Measurements from ENCODE around the gene LBH. TPM values are rescaled to one million over a fixed set of nuclear protein-coding genes. Genes with fewer than 3 reads are reported as not detected.

LBH gene
- total RNA-seq, 1 donor from 2014 or later: 41.2 TPM

GRCh38 chr2:30223413-30223874 is 7.9 kb upstream of the LBH start:
- no peaks in the 10 kb centered on the region for H3K36me3 ChIP-seq (ENCODE audit: control insufficient read depth in 3 of 3, insufficient read depth in 3 of 3, low read length in 3 of 3)
- H3K4me3 ChIP-seq (ENCODE audit: low read length in 3 of 3): no peak overlapping the region
- H3K9ac ChIP-seq (ENCODE audit: low read depth in 1 of 3, low read length in 3 of 3): no peak overlapping the region
- H3K4me1 ChIP-seq (ENCODE audit: control insufficient read depth in 3 of 3, insufficient read depth in 3 of 3, low read length in 3 of 3): peaks cover 18 to 37% (median 30%) of the 10 kb centered on the region in 3 donors
- H3K9me3 ChIP-seq (ENCODE audit: control insufficient read depth in 3 of 3, low read length in 3 of 3): no peaks in the 10 kb centered on the region
- no peak overlapping the region for H3K27ac ChIP-seq (ENCODE audit: low read depth, low read length)
- H3K27me3 ChIP-seq (ENCODE audit: control insufficient read depth in 3 of 3, insufficient read depth in 3 of 3, low read length in 3 of 3): peaks cover 0 to 15% (median 3%) of the 10 kb centered on the region in 3 donors

DNA sequence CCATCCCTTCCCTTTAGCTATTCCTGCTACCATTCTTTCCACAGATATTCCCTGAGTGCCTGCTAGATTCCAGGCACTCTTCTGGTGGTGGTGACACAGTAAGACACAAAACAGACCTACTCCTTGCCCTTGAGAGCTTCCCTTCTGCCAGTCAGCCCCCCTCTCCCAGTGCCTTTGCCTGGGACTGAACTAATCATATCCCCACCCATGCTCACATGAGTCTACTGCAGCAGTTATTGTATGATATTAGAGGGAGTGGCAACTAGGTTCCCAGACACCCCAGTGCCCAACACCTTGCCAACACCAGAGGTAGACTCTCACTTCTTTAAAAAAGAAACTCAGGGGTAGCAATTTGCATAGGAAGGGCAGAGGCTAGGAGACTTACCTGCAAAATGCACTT is 7.2 kb upstream of the LBH start:
- no peaks in the 10 kb centered on the region for H3K36me3 ChIP-seq (ENCODE audit: control insufficient read depth in 3 of 3, insufficient read depth in 3 of 3, low read length in 3 of 3)
- peaks cover 0 to 15% (median 3%) of the 10 kb centered on the region in 3 donors for H3K27me3 ChIP-seq (ENCODE audit: control insufficient read depth in 3 of 3, insufficient read depth in 3 of 3, low read length in 3 of 3)
- H3K4me1 ChIP-seq (ENCODE audit: control insufficient read depth in 3 of 3, insufficient read depth in 3 of 3, low read length in 3 of 3): peaks cover 18 to 37% (median 30%) of the 10 kb centered on the region in 3 donors
- no peak overlapping the region for H3K9ac ChIP-seq (ENCODE audit: low read depth in 1 of 3, low read length in 3 of 3)
- H3K4me3 ChIP-seq (ENCODE audit: low read length in 3 of 3): no peak overlapping the region
- H3K27ac ChIP-seq (ENCODE audit: low read depth, low read length): no peak overlapping the region
- no peaks in the 10 kb centered on the region for H3K9me3 ChIP-seq (ENCODE audit: control insufficient read depth in 3 of 3, low read length in 3 of 3)

DNA sequence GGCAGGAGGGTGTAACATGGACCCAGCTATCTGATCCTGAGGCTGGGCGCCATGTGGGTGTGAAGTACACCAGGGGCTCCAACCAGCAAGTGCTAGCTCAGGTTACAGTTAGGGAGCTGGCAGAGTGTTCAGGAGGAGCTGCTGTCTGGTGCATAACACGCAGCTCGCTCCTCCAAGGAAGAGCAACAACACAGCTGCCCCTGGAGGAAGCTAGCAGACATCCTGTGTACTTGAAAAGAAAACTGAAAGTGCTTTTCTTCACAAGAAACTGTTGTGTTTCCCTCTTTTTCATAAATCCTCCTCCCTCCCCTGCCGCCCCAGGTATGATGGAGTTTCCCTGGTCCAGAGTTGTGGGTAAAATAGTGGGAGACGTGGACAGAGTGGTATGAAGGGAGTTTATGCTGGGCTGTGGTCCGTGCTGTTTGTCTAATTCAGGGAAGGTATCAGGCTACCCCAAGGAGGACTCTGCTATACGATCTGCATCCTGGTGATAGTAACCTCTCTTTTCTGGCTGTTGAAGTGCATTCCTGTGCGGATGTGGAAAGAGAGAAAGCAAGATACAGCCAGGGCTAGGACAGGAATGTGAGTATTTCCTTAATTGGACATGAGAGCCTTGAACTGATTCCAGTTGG is 6.1 kb upstream of the LBH start:
- Histone ChIP-seq H3K4me1 (ENCODE audit: control insufficient read depth in 3 of 3, insufficient read depth in 3 of 3, low read length in 3 of 3) (peaks cover 18 to 37% (median 30%) of the 10 kb centered on the region in 3 donors), H3K9ac (ENCODE audit: low read depth in 1 of 3, low read length in 3 of 3) (peak overlapping the region; percentile 41 to 74 (median 73)), H3K27me3 (ENCODE audit: control insufficient read depth in 3 of 3, insufficient read depth in 3 of 3, low read length in 3 of 3) (peaks cover 0 to 8% (median 3%) of the 10 kb centered on the region in 3 donors)

GRCh38 chr2:30226144-30227032 is 4.9 kb upstream of the LBH start:
- no peak overlapping the region for H3K4me3 ChIP-seq (ENCODE audit: low read length in 3 of 3)
- peaks cover 24 to 43% (median 35%) of the 10 kb centered on the region in 3 donors for H3K4me1 ChIP-seq (ENCODE audit: control insufficient read depth in 3 of 3, insufficient read depth in 3 of 3, low read length in 3 of 3)
- H3K36me3 ChIP-seq (ENCODE audit: control insufficient read depth in 3 of 3, insufficient read depth in 3 of 3, low read length in 3 of 3): no peaks in the 10 kb centered on the region
- H3K9me3 ChIP-seq (ENCODE audit: control insufficient read depth in 3 of 3, low read length in 3 of 3): no peaks in the 10 kb centered on the region
- peak overlapping the region; percentile 58 for H3K27ac ChIP-seq (ENCODE audit: low read depth, low read length)
- peak overlapping the region in 1 of 3 donors; percentile 74 for H3K9ac ChIP-seq (ENCODE audit: low read depth in 1 of 3, low read length in 3 of 3)
- H3K27me3 ChIP-seq (ENCODE audit: control insufficient read depth in 3 of 3, insufficient read depth in 3 of 3, low read length in 3 of 3): peaks cover 0 to 6% (median 0%) of the 10 kb centered on the region in 3 donors

More for the DNA sequence above, 6.1 kb upstream of the LBH start:
- peak overlapping the region; percentile 38 to 70 (median 67) for H3K4me3 ChIP-seq (ENCODE audit: low read length in 3 of 3)
- no peaks in the 10 kb centered on the region for H3K9me3 ChIP-seq (ENCODE audit: control insufficient read depth in 3 of 3, low read length in 3 of 3)
- no peaks in the 10 kb centered on the region for H3K36me3 ChIP-seq (ENCODE audit: control insufficient read depth in 3 of 3, insufficient read depth in 3 of 3, low read length in 3 of 3)
- H3K27ac ChIP-seq (ENCODE audit: low read depth, low read length): peak overlapping the region; percentile 58

- Histone ChIP-seq H3K9ac (ENCODE audit: low read depth in 1 of 3, low read length in 3 of 3) (no peak overlapping the region), H3K36me3 (ENCODE audit: control insufficient read depth in 3 of 3, insufficient read depth in 3 of 3, low read length in 3 of 3) (peaks cover 0 to under 1% (median 0%) of the 10 kb centered on the region in 3 donors), H3K27ac (ENCODE audit: low read depth, low read length) (no peak overlapping the region), H3K9me3 (ENCODE audit: control insufficient read depth in 3 of 3, low read length in 3 of 3) (no peaks in the 10 kb centered on the region), H3K4me3 (ENCODE audit: low read length in 3 of 3) (no peak overlapping the region), H3K27me3 (ENCODE audit: control insufficient read depth in 3 of 3, insufficient read depth in 3 of 3, low read length in 3 of 3) (peaks cover 0 to 35% (median 18%) of the 10 kb centered on the region in 3 donors), H3K4me1 (ENCODE audit: control insufficient read depth in 3 of 3, insufficient read depth in 3 of 3, low read length in 3 of 3) (peaks cover 36 to 40% (median 36%) of the 10 kb centered on the region in 3 donors)
These were observed 1.7 kb upstream of the LBH start for GRCh38 chr2:30229596-30229995.

DNA sequence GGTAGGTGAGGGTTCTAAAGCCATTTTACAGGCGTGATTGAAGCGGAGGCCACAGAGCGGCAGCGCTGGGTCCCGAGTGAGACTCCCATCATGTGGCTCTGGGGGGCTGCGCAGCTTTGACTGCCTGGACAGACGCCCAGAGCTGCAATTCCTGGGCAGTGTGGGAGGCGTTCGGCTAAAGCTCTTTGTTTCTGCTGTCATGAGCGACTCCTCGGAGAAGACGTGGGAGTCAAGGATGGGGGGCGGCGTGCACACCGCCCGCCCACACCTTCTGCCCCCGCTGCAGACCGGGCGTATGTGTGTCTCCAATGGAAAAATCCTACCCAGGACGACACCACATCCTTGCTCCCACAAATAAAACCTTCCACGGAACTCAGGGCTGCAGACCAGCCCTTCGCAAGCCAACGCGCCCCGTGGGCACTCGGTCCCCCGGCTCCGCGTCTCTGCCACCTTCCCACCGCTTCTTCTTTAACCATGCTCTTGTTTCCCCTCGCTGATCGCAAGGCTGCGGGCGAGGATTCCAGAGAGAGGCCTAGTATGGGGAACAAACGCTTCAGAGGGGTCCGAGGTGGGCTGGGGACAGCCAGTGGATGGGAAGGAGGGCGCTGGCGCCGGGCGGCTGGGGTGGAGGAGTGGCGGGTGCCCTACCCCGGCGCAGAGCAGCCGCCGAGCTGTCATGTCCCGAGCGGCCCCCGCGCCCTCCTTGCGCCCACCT is 680 bp upstream of the LBH start:
- Histone ChIP-seq H3K27me3 (ENCODE audit: control insufficient read depth in 3 of 3, insufficient read depth in 3 of 3, low read length in 3 of 3) (peaks cover 0 to 42% (median 23%) of the 10 kb centered on the region in 3 donors), H3K9ac (ENCODE audit: low read depth in 1 of 3, low read length in 3 of 3) (peak overlapping the region; percentile 66 to 80 (median 77)), H3K9me3 (ENCODE audit: control insufficient read depth in 3 of 3, low read length in 3 of 3) (no peaks in the 10 kb centered on the region), H3K27ac (ENCODE audit: low read depth, low read length) (peak overlapping the region; percentile 64), H3K36me3 (ENCODE audit: control insufficient read depth in 3 of 3, insufficient read depth in 3 of 3, low read length in 3 of 3) (peaks cover 0 to 5% (median 4%) of the 10 kb centered on the region in 3 donors), H3K4me1 (ENCODE audit: control insufficient read depth in 3 of 3, insufficient read depth in 3 of 3, low read length in 3 of 3) (peaks cover 28 to 31% (median 30%) of the 10 kb centered on the region in 3 donors), H3K4me3 (ENCODE audit: low read length in 3 of 3) (peak overlapping the region; percentile 74 to 78 (median 75))

GRCh38 chr2:30231996-30232800 is 864 bp downstream of the LBH start:
- peaks cover 18 to 31% (median 24%) of the 10 kb centered on the region in 3 donors for H3K4me1 ChIP-seq (ENCODE audit: control insufficient read depth in 3 of 3, insufficient read depth in 3 of 3, low read length in 3 of 3)

GRCh38 chr2:30232801-30233130 is 1.4 kb downstream of the LBH start:
- Histone ChIP-seq H3K27me3 (ENCODE audit: control insufficient read depth in 3 of 3, insufficient read depth in 3 of 3, low read length in 3 of 3) (peaks cover 3 to 42% (median 23%) of the 10 kb centered on the region in 3 donors), H3K27ac (ENCODE audit: low read depth, low read length) (peak overlapping the region; percentile 75), H3K9me3 (ENCODE audit: control insufficient read depth in 3 of 3, low read length in 3 of 3) (no peaks in the 10 kb centered on the region), H3K4me1 (ENCODE audit: control insufficient read depth in 3 of 3, insufficient read depth in 3 of 3, low read length in 3 of 3) (peaks cover 24 to 35% (median 28%) of the 10 kb centered on the region in 3 donors), H3K36me3 (ENCODE audit: control insufficient read depth in 3 of 3, insufficient read depth in 3 of 3, low read length in 3 of 3) (peaks cover 0 to 9% (median 4%) of the 10 kb centered on the region in 3 donors), H3K4me3 (ENCODE audit: low read length in 3 of 3) (peak overlapping the region; percentile 74 to 78 (median 75)), H3K9ac (ENCODE audit: low read depth in 1 of 3, low read length in 3 of 3) (peak overlapping the region; percentile 61 to 76 (median 64))

More at GRCh38 chr2:30231996-30232800, 864 bp downstream of the LBH start:
- H3K27me3 ChIP-seq (ENCODE audit: control insufficient read depth in 3 of 3, insufficient read depth in 3 of 3, low read length in 3 of 3): peaks cover 0 to 42% (median 23%) of the 10 kb centered on the region in 3 donors
- H3K27ac ChIP-seq (ENCODE audit: low read depth, low read length): peak overlapping the region; percentile 75
- peaks cover 0 to 9% (median 4%) of the 10 kb centered on the region in 3 donors for H3K36me3 ChIP-seq (ENCODE audit: control insufficient read depth in 3 of 3, insufficient read depth in 3 of 3, low read length in 3 of 3)
- no peaks in the 10 kb centered on the region for H3K9me3 ChIP-seq (ENCODE audit: control insufficient read depth in 3 of 3, low read length in 3 of 3)
- H3K4me3 ChIP-seq (ENCODE audit: low read length in 3 of 3): peak overlapping the region; percentile 74 to 78 (median 75)
- H3K9ac ChIP-seq (ENCODE audit: low read depth in 1 of 3, low read length in 3 of 3): peak overlapping the region; percentile 64 to 77 (median 76)

Data from skeletal muscle tissue (tissue), 4 donors.